ENCODE measurements around the gene UBL4B.

The UBL4B gene

GRCh38 chr1:110155878-110156522, 43.8 kb downstream of the UBL4B start:
- DNase-seq (ENCODE audit: low read depth), result peak; percentile 10

- DNase-seq (ENCODE audit: low read depth), result no peak
Measured at GRCh38 chr1:110158261-110158660, 46.0 kb downstream of the UBL4B start.

GRCh38 chr1:110159168-110159567, 46.9 kb downstream of the UBL4B start:
- DNase-seq (ENCODE audit: low read depth), result no peak

GRCh38 chr1:110160538-110161100, 48.4 kb downstream of the UBL4B start:
- DNase-seq (ENCODE audit: low read depth), result no peak

- no peak for DNase-seq (ENCODE audit: low read depth)
Measured at GRCh38 chr1:110161165-110161564, 48.9 kb downstream of the UBL4B start.

- DNase-seq (ENCODE audit: low read depth), result no peak
Measured at GRCh38 chr1:110161849-110162248, 49.6 kb downstream of the UBL4B start.
